ENCODE data around the gene RIPK4. TPM values are rescaled to one million over a fixed set of nuclear protein-coding genes. Genes with fewer than 3 reads are reported as not detected.

RIPK4 gene
- total and polyA plus RNA-seq, 2 of the 13 experiments (the other 11 are each of a cell fraction or from before 2014, with no cell fraction given) = 3.1 to 4.9 TPM

- CTCF ChIA-PET (ENCODE audit: low intra/inter-chr PET ratio, low total read pairs) = no interaction called here
- WGBS (ENCODE audit: low lambda C conversion rate) = 9% methylated on average over 13 of the region's 13 CpGs
- Histone ChIP-seq H3K9me3 (ENCODE audit: low read length) (no peaks in the 10 kb centered on the region), H4K20me1 (ENCODE audit: insufficient read depth, low read length) (no peaks in the 10 kb centered on the region), H3K36me3 (replicated peaks in 1 of 2; ENCODE audit: control insufficient read depth in 1 of 2, insufficient read depth in 2 of 2, low read length in 2 of 2) (no peaks in the 10 kb centered on the region), H3K4me3 (replicated peaks in 1 of 3; ENCODE audit: insufficient read depth in 1 of 3, low read depth in 2 of 3, low read length in 3 of 3) (peak overlapping the region in 1 of 3 experiments; percentile 28; a peak in 1 of 6 replicates), H2AFZ (ENCODE audit: low read length) (no peak overlapping the region), H3K79me2 (ENCODE audit: insufficient read depth, low read length) (no peaks in the 10 kb centered on the region), H3K4me1 (ENCODE audit: insufficient read depth, low read length) (peaks cover 39% of the 10 kb centered on the region), H3K4me2 (ENCODE audit: low read depth, low read length) (peak overlapping the region; percentile 58; the same call in 1 of the 2 replicates), H3K27me3 (ENCODE audit: control insufficient read depth in 1 of 2, insufficient read depth in 2 of 2, low read length in 2 of 2) (peaks cover 1 to 3% of the 10 kb centered on the region in 2 experiments; a peak in 3 of 5 replicates), H3K9ac (ENCODE audit: insufficient read depth, low read depth, low read length) (no peak overlapping the region), H3K27ac (ENCODE audit: extremely low read length, insufficient read depth, low read length) (no peak overlapping the region)
- ATAC-seq = peak; percentile 64
- FAIRE-seq = no peak
- BruUV-seq (replicated peaks) = no TSS peak
- intact Hi-C loops (cut with micrococcal nuclease; ENCODE audit: unreplicated experiment) (no loop called here), in situ Hi-C loops (cut with HindIII; ENCODE audit: extremely low pct_ligation_motif_present, low pct_unique_long_range_greater_than_20kb) (no loop called here)
- POLR2A ChIA-PET = no interaction called here
- no peak for DNase-seq (ENCODE audit: low spot score)
- no peak for TF ChIP-seq CENPT (CRISPR knock-in tag; IDR thresholded peaks at IDR 0.05; ENCODE audit: low read depth)
- no peak for TF ChIP-seq CAMTA2 (CRISPR knock-in tag; IDR thresholded peaks at IDR 0.05; ENCODE audit: borderline replicate concordance)
- no peak for TF ChIP-seq ZNF3 (CRISPR knock-in tag; IDR thresholded peaks at IDR 0.05)
- TF ChIP-seq ZNF652 (CRISPR knock-in tag; IDR thresholded peaks at IDR 0.05; ENCODE audit: borderline replicate concordance, low read depth) = peak; percentile 90
- TF ChIP-seq ZNF878 (CRISPR knock-in tag; IDR thresholded peaks at IDR 0.05) = no peak
- TF ChIP-seq, protein P1, sequence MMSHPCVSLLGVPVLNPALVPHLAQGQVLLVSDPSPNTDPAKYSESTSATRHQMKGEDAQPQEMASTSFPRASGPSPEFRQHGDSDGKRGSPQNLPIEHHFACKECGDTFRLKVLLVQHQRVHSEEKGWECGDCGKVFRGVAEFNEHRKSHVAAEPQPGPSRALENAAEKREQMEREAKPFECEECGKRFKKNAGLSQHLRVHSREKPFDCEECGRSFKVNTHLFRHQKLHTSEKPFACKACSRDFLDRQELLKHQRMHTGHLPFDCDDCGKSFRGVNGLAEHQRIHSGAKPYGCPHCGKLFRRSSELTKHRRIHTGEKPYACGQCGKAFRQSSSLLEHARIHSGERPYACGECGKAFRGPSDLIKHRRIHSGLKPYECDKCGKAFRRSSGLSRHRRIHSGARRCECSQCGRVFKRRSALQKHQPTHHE (CRISPR knock-in tag; IDR thresholded peaks at IDR 0.05; ENCODE audit: borderline replicate concordance) = no peak
- peak; percentile 65 for TF ChIP-seq HNF4A (CRISPR knock-in tag; IDR thresholded peaks at IDR 0.05)
- TF ChIP-seq ZNF121 (CRISPR knock-in tag; IDR thresholded peaks at IDR 0.05) = no peak
- TF ChIP-seq NFAT5 (CRISPR knock-in tag; IDR thresholded peaks at IDR 0.05) = no peak
- TF ChIP-seq JDP2 (CRISPR knock-in tag; IDR thresholded peaks at IDR 0.05; ENCODE audit: borderline replicate concordance) = no peak
- no peak for TF ChIP-seq ZNF574 (CRISPR knock-in tag; IDR thresholded peaks at IDR 0.05)
- peak; percentile 37 for TF ChIP-seq CTCF (CRISPR knock-in tag; IDR thresholded peaks at IDR 0.05)
- TF ChIP-seq ZNF33B (CRISPR knock-in tag; IDR thresholded peaks at IDR 0.05) = no peak
- TF ChIP-seq AKAP8 (CRISPR knock-in tag; IDR thresholded peaks at IDR 0.05) = no peak
These were observed 19.7 kb upstream of the RIPK4 start for GRCh38 chr21:41786509-41786987.
